Mucosa of descending colon (tissue), 3 donors: ENCODE measurements around the gene ABHD12. TPM values are rescaled to one million over a fixed set of nuclear protein-coding genes. Genes with fewer than 3 reads are reported as not detected.

ENCODE experiments used
- ATAC-seq: fragments of 200-7000 bp; cut with Tn5 transposase; one replicate; pipeline ENCODE4 v1.9.1; 2020; ENCODE audit warnings: mild to moderate bottlenecking, moderate library complexity
- DNase-seq, 3 donors: peaks; one replicate each; pipeline ENCODE4 v3.0.0-alpha.2; 2020
- H3K36me3 ChIP-seq: fragments of 200-600 bp; one replicate; pipeline ENCODE4 v1.8.0; 2021; ENCODE audit warnings: low read depth, mild to moderate bottlenecking
- H3K4me1 ChIP-seq: fragments of 200-600 bp; one replicate; pipeline ENCODE4 v1.8.0; 2021; ENCODE audit warnings: low read depth, mild to moderate bottlenecking
- H3K4me3 ChIP-seq: fragments of 200-600 bp; one replicate; pipeline ENCODE4 v1.8.0; 2021; ENCODE audit warnings: mild to moderate bottlenecking
- H3K9me3 ChIP-seq: fragments of 200-600 bp; one replicate; pipeline ENCODE4 v1.8.0; 2021; ENCODE audit warnings: mild to moderate bottlenecking
- CTCF ChIP-seq: fragments of 200-600 bp; IDR thresholded peaks from one replicate; pipeline ENCODE4 v1.8.0; 2022; ENCODE audit warnings: antibody characterized with exemption, mild to moderate bottlenecking
- intact Hi-C, 2 donors: fragments of 100-400 bp; cut with DNase I in 1 of 2; cut with micrococcal nuclease in 1 of 2; formaldehyde crosslinking; loops; one replicate each; pipeline versions ENCODE4 v1.11.0 to v1.11.1; 2022; cut with DNase I, micrococcal nuclease
- total RNA-seq, 3 donors: library from RNA; stranded (reverse); fragmentation: NEBNext Ultra II Directional in 2 of 3; extraction: Animal tissue kit (Norgen Biotek cat#: 25700) in 2 of 3; gene quantifications; one replicate each; pipeline versions ENCODE4 v1.2.1 to v1.2.4, GENCODE V29; 2021 to 2023
- donor health status: DM: no; HTN: no; CAD: no; lungs with moderate emphysema.
- donor health status: DM: no; HTN: no; CAD: no.
- donor health status: DM: no; HTN: yes; CAD: no.

The ABHD12 gene
- total RNA-seq, 3 donors from 2014 or later = 47.3 to 65.5 (median 59.5) TPM

- intact Hi-C loops = no loop called here
- no peak for ATAC-seq
- Histone ChIP-seq H3K4me1 (no peaks in the 10 kb centered on the region), H3K36me3 (no peaks in the 10 kb centered on the region), H3K9me3 (no peaks in the 10 kb centered on the region), H3K4me3 (no peak overlapping the region)
- TF ChIP-seq CTCF = no peak
- DNase-seq = no peak
Measured at GRCh38 chr20:25368526-25368925, 22.1 kb downstream of the ABHD12 start.

DNA sequence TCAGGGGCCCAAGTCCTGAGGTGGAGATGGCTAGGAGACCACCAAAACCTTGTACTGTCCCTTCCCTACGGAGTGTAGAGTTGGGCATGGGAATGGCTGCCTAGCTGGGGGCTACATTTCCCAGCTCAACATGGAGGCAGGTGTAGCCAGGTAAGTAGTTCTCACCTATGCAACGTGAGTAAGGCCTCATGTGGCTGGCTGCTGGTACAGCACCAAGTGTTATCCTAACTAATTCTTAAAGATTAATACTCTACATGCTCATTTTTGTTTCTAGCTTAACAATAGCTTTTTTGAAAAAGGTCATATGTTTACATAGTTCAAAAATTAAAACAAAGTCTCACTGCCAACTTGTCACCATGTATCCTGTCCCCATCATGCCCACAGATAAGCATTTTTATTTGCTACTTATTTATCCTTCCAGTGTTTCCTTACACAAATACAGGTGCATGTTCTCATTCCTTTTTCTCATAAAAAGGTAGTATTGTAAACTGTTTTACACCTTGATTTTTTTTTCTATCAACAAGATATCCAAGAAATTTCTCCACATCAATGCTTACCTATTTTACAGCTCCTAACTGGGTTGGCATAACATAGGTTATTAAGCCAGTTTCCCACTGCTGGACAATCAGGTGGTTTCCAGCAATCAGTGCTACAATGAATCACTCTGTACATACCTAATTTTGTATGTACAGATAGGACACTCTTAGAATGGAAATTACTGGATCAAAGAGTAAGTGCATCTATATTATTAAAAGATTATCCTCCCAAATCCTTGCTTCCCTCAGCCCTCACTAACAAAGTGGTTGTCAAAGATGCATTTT is 25.5 kb downstream of the ABHD12 start:
- Histone ChIP-seq H3K36me3 (no peaks in the 10 kb centered on the region), H3K9me3 (no peaks in the 10 kb centered on the region), H3K4me3 (no peak overlapping the region), H3K4me1 (peaks cover 4% of the 10 kb centered on the region)
- peak; percentile 41 for ATAC-seq
- intact Hi-C loops = no loop called here
- no peak for TF ChIP-seq CTCF
- DNase-seq = no peak

GRCh38 chr20:25364180-25364788 is 26.4 kb downstream of the ABHD12 start:
- H3K9me3 ChIP-seq = no peaks in the 10 kb centered on the region
- H3K4me1 ChIP-seq = peaks cover 4% of the 10 kb centered on the region
- no peak for TF ChIP-seq CTCF
- intact Hi-C loops = no loop called here
- no peak for ATAC-seq
- no peaks in the 10 kb centered on the region for H3K36me3 ChIP-seq
- H3K4me3 ChIP-seq = no peak overlapping the region
- DNase-seq = no peak

DNA sequence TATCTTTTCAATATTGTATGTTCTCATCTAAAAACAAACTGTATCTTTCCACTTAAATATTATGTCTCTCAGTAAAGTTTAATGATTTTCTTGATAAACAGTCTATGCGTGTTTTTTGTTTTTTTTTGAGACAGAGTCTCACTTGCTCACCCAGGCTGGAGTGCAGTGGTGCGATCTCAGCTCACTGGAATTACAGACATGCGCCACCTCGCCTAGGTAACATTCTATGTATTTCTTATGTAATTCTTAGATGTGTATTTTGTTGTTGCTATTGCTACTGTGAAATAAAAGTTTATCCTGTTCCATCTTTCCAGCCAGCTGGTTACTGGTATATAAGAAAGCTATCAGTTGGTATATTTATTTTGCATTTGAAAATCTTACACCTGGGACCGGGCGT is 29.4 kb downstream of the ABHD12 start:
- no peak for TF ChIP-seq CTCF
- Histone ChIP-seq H3K9me3 (no peaks in the 10 kb centered on the region), H3K4me3 (no peak overlapping the region), H3K36me3 (no peaks in the 10 kb centered on the region), H3K4me1 (peaks cover 4% of the 10 kb centered on the region)
- intact Hi-C loops = no loop called here
- DNase-seq (no peak), ATAC-seq (no peak)

GRCh38 chr20:25360631-25361286 is 29.9 kb downstream of the ABHD12 start:
- intact Hi-C loops = no loop called here
- Histone ChIP-seq H3K4me3 (no peak overlapping the region), H3K36me3 (no peaks in the 10 kb centered on the region), H3K4me1 (peaks cover 4% of the 10 kb centered on the region), H3K9me3 (no peaks in the 10 kb centered on the region)
- peak; percentile 25 for ATAC-seq
- no peak for DNase-seq
- TF ChIP-seq CTCF = no peak
